Coronary artery (tissue), 2 donors: Measurements from ENCODE around the gene PLXNB3.
"Not testable (repeated sequence)": the region's sequence is repeated elsewhere in the genome, so short reads cannot be mapped to it uniquely, and the experiment has no call there.

Experiments
- DNase-seq: peaks from one replicate; pipeline ENCODE4 v3.0.0-alpha.2; 2017; ENCODE audit warnings: low spot score
- H3K27ac ChIP-seq, 2 donors: fragments of 200-600 bp; sonication (generic); one replicate each; pipeline ENCODE4 v1.5.1; 2016 to 2019
- H3K4me3 ChIP-seq: fragments of 200-600 bp; sonication (generic); 2 replicates; pipeline ENCODE4 v1.5.1; 2016; ENCODE audit warnings: mild to moderate bottlenecking, moderate library complexity
- TF ChIP-seq, protein P1 (sequence below): fragments of 200-600 bp; sonication (generic); IDR thresholded peaks from one replicate; pipeline ENCODE4 v1.5.1; 2019; ENCODE audit warnings: antibody characterized with exemption

PLXNB3 gene

GRCh38 chrX:153739754-153740486, 24.1 kb upstream of the PLXNB3 start:
- TF ChIP-seq, protein P1, sequence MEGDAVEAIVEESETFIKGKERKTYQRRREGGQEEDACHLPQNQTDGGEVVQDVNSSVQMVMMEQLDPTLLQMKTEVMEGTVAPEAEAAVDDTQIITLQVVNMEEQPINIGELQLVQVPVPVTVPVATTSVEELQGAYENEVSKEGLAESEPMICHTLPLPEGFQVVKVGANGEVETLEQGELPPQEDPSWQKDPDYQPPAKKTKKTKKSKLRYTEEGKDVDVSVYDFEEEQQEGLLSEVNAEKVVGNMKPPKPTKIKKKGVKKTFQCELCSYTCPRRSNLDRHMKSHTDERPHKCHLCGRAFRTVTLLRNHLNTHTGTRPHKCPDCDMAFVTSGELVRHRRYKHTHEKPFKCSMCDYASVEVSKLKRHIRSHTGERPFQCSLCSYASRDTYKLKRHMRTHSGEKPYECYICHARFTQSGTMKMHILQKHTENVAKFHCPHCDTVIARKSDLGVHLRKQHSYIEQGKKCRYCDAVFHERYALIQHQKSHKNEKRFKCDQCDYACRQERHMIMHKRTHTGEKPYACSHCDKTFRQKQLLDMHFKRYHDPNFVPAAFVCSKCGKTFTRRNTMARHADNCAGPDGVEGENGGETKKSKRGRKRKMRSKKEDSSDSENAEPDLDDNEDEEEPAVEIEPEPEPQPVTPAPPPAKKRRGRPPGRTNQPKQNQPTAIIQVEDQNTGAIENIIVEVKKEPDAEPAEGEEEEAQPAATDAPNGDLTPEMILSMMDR = no peak
- Histone ChIP-seq H3K4me3 (no peak overlapping the region), H3K27ac (no peak overlapping the region)
- no peak for DNase-seq

- TF ChIP-seq, protein P1 = no peak
Observed at GRCh38 chrX:153740631-153741222, 23.3 kb upstream of the PLXNB3 start.

GRCh38 chrX:153741446-153741845, 22.6 kb upstream of the PLXNB3 start:
- TF ChIP-seq, protein P1 = no peak
- no peak overlapping the region for H3K4me3 ChIP-seq
- no peak for DNase-seq
- no peak overlapping the region for H3K27ac ChIP-seq

More at GRCh38 chrX:153740631-153741222, 23.3 kb upstream of the PLXNB3 start:
- Histone ChIP-seq H3K4me3 (no peak overlapping the region), H3K27ac (no peak overlapping the region)
- no peak for DNase-seq

- H3K4me3 ChIP-seq, H3K27ac ChIP-seq, DNase-seq: not testable (repeated sequence)
Observed at GRCh38 chrX:153742111-153742510, 21.9 kb upstream of the PLXNB3 start.

- not testable (repeated sequence) for DNase-seq
- H3K27ac ChIP-seq = peak overlapping the region; percentile 39 to 84
- peak overlapping the region; percentile 57 for H3K4me3 ChIP-seq
Observed at GRCh38 chrX:153742796-153743467, 21.1 kb upstream of the PLXNB3 start.

- Histone ChIP-seq H3K27ac (peak overlapping the region; percentile 62 to 84), H3K4me3 (peak overlapping the region; percentile 57)
- DNase-seq = peak; percentile 86
Observed at GRCh38 chrX:153743468-153744209, 20.4 kb upstream of the PLXNB3 start.

DNA sequence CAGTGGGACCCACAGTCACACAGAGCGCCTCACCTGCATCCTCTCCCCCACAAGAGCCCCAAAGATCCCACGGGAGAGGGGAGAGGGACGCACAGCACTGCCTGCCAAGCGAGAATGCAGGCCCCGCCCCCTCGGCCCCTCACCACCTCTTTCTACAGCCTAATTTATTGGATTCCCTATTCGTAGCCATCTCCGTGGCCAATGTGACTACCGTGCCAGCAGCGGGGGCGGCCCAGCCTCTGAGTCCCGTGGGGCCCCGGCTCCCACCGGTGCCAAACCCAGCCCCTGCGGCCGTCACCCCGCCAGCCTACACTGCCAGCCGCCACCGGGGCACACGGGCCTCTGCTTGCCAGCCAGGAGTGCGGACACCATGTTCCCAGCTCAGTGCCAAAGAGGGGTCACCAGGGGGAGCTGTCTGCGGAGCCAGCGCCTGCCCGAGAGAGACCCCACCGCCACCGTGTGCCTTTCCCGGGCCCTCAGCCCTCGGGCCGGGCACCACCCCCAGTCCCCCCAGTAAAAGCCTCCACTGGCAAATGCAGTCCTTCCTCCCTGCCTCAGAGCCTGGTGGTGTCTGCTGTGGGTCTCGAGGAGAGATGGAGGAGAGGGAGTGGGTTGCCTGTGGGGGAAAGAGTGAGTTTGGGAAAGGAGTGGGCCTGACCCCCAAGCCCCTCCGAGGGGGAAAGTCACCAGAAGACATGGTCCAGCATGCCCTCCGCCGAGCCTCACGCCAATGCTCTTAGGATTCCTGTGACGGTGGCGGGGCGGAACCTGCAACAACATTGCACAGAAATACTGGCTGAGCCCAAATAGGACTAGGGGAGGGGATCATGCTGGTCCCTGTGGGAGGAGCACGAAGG, 19.6 kb upstream of the PLXNB3 start:
- Histone ChIP-seq H3K4me3 (peak overlapping the region; percentile 57), H3K27ac (peak overlapping the region; percentile 62 to 84)
- TF ChIP-seq, protein P1 = no peak
- peak; percentile 77 for DNase-seq

GRCh38 chrX:153745067-153745433, 19.0 kb upstream of the PLXNB3 start:
- H3K27ac ChIP-seq = peak overlapping the region in 1 of 2 donors; percentile 84
- not testable (repeated sequence) for DNase-seq, H3K4me3 ChIP-seq
